Measurements from ENCODE around the gene RAB3IL1.

GRCh38 chr11:61963282-61964057 lies 46.1 kb upstream of the RAB3IL1 start:
- no peak for TF ChIP-seq EZH2 (IDR thresholded peaks at IDR 0.05)
- no peak; the same call in 1 of the 2 replicates for TF ChIP-seq POLR2AphosphoS5 (IDR thresholded peaks at IDR 0.05; ENCODE audit: borderline replicate concordance, low read depth, low read length)
- TF ChIP-seq FOXP2 (optimal IDR thresholded peaks at IDR 0.05; ENCODE audit: control extremely low read depth, extremely low read length, insufficient read depth), result no peak

All from SK-N-MC (cell line).